Thyroid gland (tissue), 4 donors: Measurements from ENCODE around the gene FARSA.

Experiments used
- POLR2A ChIP-seq, 2 donors: fragments of 450-650 bp; IDR thresholded peaks; one replicate each; pipeline ENCODE4 v1.6.1; 2017; ENCODE audit warnings: antibody characterized with exemption in 2 of 2, mild to moderate bottlenecking in 2 of 2, moderate library complexity in 1 of 2
- TF ChIP-seq, protein P1 (sequence below), 6 experiments: fragments of 200-600 bp in 3 of 6; fragments of 450-650 bp in 3 of 6; sonication (generic) in 3 of 6; IDR thresholded peaks; one replicate each; pipeline ENCODE4 v1.5.1; 2016 to 2019; ENCODE audit warnings: antibody characterized with exemption in 6 of 6, mild to moderate bottlenecking in 2 of 6, inconsistent platforms in 1 of 6, moderate library complexity in 1 of 6

DNA sequence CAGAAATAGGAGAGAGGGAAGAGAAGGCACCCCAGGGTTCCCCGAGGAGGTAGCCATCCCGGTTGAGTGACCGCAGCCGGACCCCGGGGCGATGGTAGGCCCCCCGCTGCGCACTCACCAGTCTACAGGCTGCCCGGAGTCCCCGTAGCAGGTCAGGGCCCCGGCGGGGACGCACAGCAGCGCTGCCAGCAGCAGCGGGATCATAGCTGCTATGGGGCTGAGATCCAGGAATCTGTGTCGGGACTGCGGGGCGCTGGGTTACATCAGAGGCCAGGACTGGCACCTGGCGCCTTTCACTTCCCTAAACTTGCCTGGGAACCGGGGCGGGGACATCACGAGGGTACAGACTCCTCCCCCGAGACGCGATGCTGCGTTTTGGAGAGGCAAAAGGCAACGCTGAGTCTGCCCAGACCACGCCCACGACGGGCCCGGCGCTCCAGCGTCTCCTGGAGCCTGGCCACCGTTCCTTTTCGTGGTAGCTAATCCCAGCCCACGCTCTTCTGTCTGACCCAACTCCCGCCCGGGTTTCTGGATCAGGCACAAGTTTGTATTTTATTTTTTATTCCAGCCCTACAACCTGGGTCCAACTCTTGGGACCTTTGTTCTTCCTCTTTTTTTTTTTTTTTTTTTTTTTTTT, 52.2 kb downstream of the FARSA start, which contains the start of gene DNASE2:
- TF ChIP-seq, protein P1, sequence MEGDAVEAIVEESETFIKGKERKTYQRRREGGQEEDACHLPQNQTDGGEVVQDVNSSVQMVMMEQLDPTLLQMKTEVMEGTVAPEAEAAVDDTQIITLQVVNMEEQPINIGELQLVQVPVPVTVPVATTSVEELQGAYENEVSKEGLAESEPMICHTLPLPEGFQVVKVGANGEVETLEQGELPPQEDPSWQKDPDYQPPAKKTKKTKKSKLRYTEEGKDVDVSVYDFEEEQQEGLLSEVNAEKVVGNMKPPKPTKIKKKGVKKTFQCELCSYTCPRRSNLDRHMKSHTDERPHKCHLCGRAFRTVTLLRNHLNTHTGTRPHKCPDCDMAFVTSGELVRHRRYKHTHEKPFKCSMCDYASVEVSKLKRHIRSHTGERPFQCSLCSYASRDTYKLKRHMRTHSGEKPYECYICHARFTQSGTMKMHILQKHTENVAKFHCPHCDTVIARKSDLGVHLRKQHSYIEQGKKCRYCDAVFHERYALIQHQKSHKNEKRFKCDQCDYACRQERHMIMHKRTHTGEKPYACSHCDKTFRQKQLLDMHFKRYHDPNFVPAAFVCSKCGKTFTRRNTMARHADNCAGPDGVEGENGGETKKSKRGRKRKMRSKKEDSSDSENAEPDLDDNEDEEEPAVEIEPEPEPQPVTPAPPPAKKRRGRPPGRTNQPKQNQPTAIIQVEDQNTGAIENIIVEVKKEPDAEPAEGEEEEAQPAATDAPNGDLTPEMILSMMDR (IDR thresholded peaks at IDR 0.05): no peak
- peak in 1 of 2 donors; percentile 94 for TF ChIP-seq POLR2A (IDR thresholded peaks at IDR 0.05)
